ACHN (cell line): Measurements from ENCODE around the gene HNRNPAB.

Source experiments
- DNase-seq: peaks from one replicate; pipeline ENCODE4 v3.0.0-alpha.2; 2015
- in situ Hi-C: cut with HindIII; loops from 2 replicates; pipeline ENCODE4 v1.10.0; 2017; ENCODE audit warnings: low sequenced_read_pairs, low pct_ligation_motif_present, low pct_unique_long_range_greater_than_20kb

The HNRNPAB gene

GRCh38 chr5:178204182-178204934 is at the start of gene HNRNPAB:
Gene HNRNPAB (plus strand): TSS chr5:178204533. CDS start chr5:178204838, 305 bp downstream.
- in situ Hi-C loops, result no loop called here
- DNase-seq, result peak; percentile 92

GRCh38 chr5:178155065-178155464 is 49.3 kb upstream of the HNRNPAB start:
- peak; percentile 19 for DNase-seq
- in situ Hi-C loops, result no loop called here

- in situ Hi-C loops, result no loop called here
- no peak for DNase-seq
These were observed 44.2 kb upstream of the HNRNPAB start for GRCh38 chr5:178160176-178160575.

GRCh38 chr5:178162481-178162880 is 41.9 kb upstream of the HNRNPAB start:
- in situ Hi-C loops, result no loop called here
- DNase-seq, result no peak

GRCh38 chr5:178163772-178164735 is 40.3 kb upstream of the HNRNPAB start:
- DNase-seq, result peak; percentile 71
- in situ Hi-C loops, result no loop called here

GRCh38 chr5:178165581-178165980 is 38.8 kb upstream of the HNRNPAB start:
- no peak for DNase-seq

GRCh38 chr5:178170455-178170854 is 33.9 kb upstream of the HNRNPAB start:
- DNase-seq, result no peak
- in situ Hi-C loops, result no loop called here

More at GRCh38 chr5:178165581-178165980, 38.8 kb upstream of the HNRNPAB start:
- in situ Hi-C loops, result no loop called here

- in situ Hi-C loops, result no loop called here
- DNase-seq, result no peak
These were observed 29.9 kb upstream of the HNRNPAB start for GRCh38 chr5:178174456-178174855.

GRCh38 chr5:178176791-178177190 is 27.5 kb upstream of the HNRNPAB start:
- in situ Hi-C loops, result no loop called here

GRCh38 chr5:178177569-178177968 is 26.8 kb upstream of the HNRNPAB start:
- DNase-seq, result no peak
- in situ Hi-C loops, result no loop called here

More at GRCh38 chr5:178176791-178177190, 27.5 kb upstream of the HNRNPAB start:
- no peak for DNase-seq

- in situ Hi-C loops, result no loop called here
- DNase-seq, result no peak
These were observed 24.0 kb upstream of the HNRNPAB start for GRCh38 chr5:178180141-178180863.

GRCh38 chr5:178182158-178182876 is 22.0 kb upstream of the HNRNPAB start:
- in situ Hi-C loops, result no loop called here
- no peak for DNase-seq

- DNase-seq, result no peak
- in situ Hi-C loops, result no loop called here
These were observed 17.9 kb upstream of the HNRNPAB start for GRCh38 chr5:178186427-178186826.

GRCh38 chr5:178187014-178187413 is 17.3 kb upstream of the HNRNPAB start, which contains the start of gene GMCL2:
Gene GMCL2 (minus strand): TSS chr5:178187371. CDS start chr5:178187299, 72 bp downstream.
- in situ Hi-C loops, result no loop called here

GRCh38 chr5:178189433-178189832 is 14.9 kb upstream of the HNRNPAB start:
- in situ Hi-C loops, result no loop called here
- DNase-seq, result no peak

More at GRCh38 chr5:178187014-178187413, 17.3 kb upstream of the HNRNPAB start, which contains the start of gene GMCL2:
- DNase-seq, result no peak

GRCh38 chr5:178191661-178192060 is 12.7 kb upstream of the HNRNPAB start:
- DNase-seq, result no peak
- in situ Hi-C loops, result no loop called here

GRCh38 chr5:178192244-178192643 is 12.1 kb upstream of the HNRNPAB start:
- DNase-seq, result no peak
- in situ Hi-C loops, result no loop called here

- in situ Hi-C loops, result no loop called here
These were observed 11.5 kb upstream of the HNRNPAB start for GRCh38 chr5:178192787-178193186.

More at GRCh38 chr5:178192787-178193186, 11.5 kb upstream of the HNRNPAB start:
- no peak for DNase-seq
